CD4-positive, alpha-beta T cell treated with Interferon gamma for 1 hour (primary cell): Measurements from ENCODE around the gene PEMT.

Experiments used
- DNase-seq: peaks from one replicate; pipeline ENCODE4 v3.0.0-alpha.2; 2020

PEMT gene

DNA sequence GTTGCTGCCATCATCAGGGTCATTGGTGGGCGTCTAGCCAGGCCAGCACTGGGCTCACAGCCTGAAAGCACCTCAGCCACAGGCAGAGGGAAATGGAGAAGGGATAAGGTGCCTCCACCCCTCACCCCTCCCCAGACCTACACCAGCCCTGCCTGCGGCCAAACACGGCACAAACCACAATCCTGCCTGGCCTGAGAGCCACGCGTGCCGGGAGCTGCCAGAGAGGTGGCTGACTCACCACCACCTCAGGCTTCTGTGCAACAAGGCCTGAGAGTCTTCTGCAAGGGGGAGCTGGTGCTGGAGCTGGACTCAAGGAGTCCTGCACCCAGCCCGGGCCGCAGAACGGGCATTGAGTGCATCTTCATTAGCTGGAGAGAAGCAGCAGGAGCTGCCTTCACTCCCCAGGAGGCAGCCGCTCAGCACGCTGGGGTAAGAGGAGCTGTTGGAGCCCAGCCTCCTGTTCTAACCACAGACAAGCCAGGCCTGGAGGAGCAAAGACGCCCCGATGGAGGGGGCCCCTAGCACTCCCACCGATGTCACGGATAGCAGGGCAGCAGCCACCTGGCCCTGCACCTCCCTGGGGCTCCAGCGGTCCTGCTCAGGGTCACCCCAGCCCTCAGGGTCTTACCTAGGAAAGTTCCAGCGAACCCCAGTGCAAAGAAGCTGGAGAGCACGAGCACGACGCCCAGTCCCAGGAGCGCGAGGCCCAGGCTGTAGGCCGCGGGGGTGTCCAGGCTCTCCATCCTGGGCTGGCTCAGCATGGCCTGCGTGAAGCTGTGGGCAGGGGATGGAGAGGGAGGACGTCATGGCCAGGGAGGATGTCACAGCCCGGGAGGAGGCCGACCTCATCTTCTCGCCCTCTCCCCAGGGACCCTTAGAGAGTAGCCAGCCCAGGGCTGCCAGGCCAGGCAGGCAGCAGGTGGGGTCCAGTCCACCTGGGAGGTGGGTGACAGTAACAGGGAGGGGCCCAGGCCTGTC, 79.3 kb downstream of the PEMT start:
- DNase-seq: no peak

DNA sequence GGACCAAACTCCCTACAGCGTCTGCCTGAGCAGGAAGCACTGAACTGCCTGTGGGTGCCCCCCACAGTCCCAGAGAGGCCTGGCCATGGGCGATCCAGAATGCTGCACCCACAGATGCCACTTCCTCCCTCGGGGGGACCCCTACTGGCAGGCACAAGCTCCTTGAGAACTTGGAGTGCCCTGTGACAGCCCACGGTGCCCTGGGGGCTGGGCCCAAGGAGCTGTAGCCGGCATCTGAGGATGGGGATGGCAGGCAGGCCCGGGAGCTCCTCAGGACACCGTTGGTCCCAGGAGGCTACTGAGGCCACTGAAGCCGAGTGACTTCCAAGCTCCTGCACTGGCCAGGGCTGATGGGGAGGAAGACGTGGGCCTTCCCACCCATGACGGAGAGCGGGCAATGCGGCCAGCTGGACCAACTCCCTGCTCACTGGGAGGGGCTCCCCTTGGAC, 80.2 kb downstream of the PEMT start:
- DNase-seq: no peak

DNA sequence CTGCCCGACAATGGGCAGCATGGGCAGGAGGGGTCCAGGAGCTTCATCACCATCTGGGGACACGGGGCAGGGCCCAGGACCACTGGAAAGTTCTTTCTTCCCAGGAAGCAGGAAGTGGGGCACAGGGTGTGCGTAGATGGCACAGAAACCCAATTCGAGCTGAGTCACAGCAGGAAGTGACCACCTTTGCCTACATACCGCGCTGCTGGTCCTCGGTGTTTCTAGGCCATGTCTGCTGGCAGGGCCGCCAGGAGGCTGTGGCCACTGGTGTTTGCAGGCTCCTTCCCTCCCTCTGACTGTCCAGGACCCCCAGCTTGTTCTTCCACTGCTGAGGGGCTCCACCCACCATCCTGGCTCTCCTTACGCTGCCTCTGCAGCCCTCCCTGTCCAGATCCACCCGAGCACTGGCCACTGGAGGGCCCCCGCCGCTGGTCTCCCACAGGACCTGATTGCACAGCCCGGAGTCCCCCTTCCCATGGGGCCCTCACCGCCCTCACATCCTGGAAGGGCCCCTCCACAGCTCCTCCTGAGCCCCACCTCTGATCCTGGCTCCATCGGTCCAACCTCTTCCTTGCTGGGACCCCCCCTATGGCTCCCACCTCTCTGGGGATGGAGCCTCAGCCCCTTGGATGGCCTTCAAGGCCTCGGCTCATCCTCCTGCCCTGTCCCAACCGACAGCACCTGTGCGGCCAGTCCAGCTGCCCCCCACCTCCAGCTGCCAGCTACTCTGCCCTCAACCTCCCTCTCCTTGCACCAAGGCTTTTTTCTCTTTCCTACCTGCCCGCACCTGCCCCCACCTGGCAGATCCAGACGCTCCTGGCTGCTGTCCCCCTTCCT, 80.8 kb downstream of the PEMT start:
- DNase-seq: no peak

DNA sequence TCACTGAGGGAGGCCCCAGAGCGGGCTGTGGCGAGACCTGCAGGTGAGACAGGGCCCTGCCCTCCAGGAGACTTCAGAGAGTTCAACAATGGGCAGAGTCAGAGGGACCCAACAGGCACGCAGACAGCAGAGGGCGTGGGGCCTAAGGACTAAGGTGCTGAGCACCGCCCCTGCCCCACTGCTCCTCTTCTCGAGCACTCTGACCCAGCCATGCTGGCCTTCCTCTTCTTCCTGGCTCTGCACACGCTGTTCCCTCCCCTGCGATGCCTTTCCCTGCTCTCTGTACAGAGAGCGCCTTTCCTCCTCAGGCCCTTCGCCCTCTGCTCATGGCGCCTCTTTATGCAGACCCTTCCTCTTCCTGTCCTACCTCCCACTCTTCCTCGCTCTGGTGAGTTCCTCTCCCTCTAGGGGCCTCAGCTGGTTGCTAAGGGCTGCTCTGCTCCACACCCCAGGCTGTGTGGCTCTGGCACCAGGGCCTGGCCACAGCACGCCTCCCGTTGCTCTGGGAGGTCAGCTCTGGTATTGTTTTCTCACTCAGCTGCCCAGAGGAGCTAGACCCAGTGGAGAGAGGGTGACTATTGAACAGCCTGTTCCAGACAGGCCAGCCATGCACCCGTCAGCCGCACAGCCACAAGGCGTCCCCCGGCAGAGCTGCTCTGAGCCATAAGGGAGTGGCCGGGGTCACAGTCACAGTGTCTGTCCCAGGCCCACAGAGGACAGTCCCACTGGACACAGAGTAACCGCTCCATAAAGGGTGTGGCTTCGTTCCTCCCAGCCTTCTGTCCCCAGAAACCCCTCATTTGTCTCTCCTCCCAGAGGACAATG, 81.7 kb downstream of the PEMT start:
- no peak for DNase-seq

DNA sequence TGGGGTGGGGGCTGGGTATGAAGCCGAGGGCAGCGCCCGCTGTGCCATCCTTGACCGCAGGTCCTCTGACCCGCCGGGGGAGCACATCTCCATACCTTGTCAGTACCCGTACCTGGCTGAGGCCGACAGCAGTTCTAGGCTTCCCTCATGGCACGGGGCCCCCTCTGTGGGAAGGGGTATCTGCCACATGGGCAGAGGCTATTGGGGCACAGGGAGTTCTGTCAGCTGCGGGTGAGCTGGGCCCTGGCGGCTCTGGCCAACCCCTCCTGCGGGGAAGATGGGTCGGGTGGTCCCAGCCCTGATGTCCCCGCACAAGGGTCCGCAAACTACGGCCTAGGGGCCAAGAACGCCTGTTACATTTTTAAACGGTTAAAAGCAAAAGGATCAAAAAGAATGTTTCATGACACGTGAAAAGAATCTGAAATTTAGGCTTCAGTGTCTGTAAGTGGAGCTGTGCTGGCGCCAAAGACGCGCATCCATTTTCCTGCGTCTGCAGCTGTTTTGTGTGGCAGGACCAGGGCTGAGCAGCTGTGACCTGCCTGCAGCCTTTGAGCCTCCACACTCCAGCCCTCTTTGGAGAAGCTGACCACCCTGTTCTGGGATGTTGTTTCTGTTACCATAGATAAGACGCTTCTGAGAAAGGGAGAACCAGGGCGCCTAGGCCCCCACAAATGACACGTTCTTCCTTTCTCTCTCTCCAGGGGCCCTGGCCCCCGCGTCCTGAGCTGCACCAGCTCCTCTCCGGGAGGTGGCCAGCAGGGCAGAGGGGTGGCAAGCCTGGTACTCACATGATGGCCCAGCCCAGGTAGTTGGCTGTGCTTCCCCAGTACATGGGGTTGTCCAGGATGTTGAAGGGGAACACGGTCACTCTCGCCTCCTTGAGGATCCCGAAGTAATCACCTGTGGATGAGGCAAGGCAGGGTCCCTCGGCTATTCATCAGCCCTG, 82.6 kb downstream of the PEMT start:
- DNase-seq: no peak

DNA sequence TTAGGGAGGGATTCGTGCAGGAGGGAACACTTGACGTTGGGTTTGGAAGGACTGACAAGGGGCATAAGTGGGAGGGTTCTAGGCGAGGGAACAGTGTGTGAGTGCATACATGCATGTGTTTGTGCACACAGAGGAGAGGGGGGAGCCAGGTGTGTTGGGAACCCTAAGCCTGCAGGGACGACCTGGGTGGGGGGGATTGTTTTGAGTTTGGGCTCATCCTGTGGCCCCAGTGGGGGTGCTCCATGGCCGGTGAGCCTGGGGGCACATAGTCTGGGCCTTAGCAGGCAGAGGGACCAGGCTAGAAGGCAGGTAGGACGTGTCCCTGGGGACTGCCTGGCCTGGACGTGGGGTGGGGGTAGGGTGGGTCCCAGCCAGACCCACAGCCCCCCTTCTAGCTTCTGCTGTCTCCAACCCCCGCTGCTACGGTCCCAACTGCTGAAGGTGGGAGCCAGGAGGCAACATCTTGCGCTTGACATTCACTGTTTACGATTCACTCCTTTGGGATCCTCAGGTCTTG, 83.4 kb downstream of the PEMT start:
- no peak for DNase-seq

DNA sequence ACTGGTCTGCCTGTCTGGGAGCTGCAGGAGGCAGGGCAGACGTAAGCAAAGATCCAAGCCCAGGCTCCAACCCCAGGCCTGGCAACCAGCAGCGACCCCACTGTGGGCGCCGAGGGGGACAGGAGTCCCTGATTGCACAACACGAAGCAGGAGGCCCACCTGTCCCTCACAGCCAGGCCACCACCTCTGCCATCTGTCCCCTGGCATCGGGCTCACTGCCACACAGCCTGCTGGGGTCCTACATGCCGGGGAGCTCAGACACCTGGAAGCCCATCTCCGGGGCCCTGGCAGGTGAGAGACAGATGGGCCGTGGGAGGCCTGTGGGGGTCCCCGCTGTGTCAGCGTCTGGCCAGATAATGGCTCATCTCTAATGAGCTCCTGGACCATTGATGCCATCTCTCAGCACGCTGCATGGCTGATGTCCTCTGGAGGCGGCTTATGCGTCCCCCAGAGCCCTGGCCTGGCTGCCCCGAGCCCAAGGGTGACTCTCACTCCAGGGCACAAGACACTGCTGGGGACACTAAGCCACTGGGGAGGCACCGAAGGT, 84.0 kb downstream of the PEMT start:
- no peak for DNase-seq

DNA sequence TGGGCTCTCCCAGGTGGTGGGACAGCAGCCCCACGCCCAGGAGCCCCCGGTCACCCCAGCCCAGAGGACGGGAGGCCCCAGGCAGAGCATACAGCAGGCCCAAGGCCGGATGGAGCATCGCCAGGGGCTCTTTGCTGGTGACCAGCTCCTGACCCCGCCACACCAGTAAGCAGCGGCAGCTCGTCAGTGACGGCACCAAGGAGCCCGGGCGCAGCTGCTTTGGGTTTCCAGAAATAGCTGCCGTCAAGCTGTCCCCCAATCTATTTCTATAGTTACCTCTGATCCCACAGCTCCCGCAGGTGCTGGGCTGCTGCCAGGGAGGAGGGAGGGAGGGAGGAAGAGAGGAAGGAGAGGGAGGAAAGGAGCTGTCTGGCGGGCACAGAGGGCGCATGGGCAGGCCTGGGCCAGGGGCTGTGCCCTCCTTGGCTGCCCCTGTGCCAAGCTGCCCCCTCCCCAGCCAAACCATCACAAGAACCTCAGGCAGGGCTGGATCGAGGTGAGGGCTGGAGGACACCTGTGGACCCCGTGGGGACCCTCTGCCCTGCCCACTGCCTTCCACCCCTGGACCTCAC, 84.5 kb downstream of the PEMT start:
- no peak for DNase-seq

DNA sequence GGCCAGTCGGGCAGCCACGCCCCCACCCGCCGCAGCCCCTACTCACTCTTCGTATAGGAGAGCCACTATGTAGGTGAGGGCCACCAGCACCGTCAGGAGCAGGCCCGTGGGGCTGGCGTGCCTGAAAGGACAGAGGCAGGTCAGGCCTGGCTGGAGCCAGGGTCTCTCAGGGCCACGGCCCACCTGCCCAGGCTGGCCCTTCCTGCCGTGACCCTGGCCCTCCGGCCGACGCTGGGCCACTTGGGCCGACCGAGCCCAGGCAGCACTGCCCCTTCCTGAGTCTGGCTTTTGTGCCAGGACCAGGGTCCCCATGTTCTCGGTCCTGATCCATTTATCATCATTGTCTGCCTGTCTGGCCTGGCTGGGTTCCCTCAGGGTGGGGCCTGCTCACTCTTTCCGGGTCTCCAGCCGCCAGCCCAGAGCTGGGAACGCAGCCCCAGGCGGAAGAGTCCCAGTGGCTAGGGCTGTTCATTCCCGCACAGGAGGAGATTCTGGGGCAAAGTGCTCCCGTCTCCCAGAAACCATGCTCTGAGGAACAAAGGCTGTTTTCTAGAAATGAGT, 85.2 kb downstream of the PEMT start:
- DNase-seq: no peak

DNA sequence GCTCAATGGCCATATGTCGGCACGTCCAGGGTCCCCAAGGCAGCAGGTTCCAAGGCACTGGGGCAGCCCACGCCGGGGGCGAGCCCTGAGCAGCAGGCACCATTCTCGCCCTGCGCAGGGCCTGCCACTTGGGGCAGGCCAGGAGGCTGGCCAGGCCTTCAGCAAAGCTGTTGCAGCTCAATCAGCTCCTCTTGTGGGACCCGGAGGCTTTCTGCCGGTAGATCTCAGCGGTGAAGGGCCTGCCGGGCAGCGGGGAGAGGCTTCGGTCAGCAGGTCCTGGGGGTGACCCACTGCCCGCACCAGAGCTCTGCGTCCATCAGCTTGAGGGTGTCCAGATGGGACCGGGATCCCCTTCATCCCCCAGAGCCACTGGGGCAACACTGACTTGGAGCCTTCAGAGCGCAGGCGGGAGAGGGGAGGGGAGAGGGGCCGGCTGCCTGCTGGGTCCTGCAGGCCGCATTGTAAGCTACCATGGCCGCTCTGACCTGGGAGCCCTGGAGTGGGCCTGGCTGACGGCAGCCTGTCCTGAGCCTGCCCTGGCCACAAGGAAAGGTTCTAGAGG, 85.8 kb downstream of the PEMT start:
- no peak for DNase-seq

DNA sequence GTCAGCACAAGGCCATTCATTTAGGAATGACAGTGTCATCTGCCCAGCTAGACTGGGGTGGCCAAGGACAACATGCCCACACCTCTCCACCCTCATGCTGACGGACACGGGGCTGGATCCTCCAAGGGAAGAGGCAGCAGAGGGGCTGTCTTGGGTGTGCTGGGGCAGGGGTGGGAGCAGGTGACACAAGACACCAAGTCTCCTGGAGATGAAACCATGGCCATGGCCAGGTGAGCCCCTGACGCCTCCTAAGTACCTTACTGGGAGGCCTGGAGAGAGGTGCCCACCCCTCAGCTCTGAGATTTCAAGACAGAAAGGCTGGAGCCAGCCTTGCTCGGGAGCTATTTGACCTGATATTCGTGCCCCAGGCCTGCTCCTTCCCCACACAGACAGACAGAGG, 86.4 kb downstream of the PEMT start:
- no peak for DNase-seq

DNA sequence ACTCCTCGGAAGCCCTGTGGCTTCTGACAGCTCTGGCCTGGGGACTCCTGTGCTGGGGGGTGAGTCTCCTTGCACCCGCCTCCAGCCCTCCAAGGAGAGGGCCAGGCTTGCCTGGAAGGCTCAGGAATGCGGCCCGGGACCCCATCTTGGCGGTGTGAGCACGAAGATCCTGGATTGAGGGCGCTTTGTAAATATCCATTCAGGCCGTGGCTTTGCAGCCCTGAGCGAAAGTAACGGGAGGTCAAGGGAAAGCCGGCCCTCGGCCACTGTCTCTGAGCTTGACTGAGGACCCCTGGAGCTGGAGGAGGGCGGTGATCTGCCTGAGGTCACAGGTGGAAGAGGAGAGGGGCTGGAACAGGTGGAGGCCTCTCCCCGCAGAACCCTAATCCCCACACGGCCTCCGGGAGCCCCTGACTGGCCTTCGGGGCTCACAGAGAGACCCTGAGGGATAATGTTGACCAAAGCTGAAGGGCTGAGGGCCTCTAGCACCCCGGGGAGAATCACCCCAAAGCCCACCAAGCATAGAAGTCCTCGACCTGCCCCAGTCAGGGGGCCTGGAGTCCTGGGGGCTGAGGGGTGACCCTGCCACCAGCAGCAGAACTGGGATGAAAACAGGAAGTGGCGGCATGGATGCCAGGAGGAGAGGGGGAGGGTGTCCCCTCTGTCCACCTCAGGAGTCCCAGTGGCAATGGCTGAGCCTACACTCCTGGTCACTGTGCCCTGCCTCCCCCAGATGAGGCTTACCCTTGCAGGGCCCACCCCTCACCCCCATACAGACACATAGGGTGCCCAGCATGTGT, 87.0 kb downstream of the PEMT start:
- DNase-seq: no peak

DNA sequence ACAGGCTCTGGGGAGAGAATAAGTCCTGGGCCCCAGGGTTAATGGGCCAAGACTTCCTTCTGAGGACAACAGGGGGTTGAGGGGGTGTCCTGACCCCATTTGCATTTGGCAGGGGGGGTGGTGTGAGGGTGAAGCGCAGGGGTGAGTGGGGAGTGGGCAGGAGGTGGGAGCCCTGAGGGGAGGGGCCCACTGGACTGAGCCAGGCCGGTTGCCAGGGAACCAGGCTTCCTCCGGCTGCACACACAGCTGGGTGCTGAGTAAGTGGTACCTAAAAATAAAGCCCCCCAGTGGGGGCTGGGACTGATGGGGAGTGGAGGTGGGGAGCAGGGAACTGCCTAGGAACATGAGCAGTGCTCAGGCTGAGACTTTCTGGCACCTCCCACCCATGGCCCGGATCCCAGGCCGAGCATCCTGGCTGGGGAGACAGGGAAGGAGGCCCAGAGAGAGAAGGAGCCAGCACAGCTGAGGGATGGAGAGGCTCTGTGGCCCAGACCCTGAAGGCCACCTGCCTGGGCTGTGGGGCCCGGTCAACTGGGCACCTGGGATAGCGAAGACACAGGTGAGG, 87.9 kb downstream of the PEMT start:
- no peak for DNase-seq

DNA sequence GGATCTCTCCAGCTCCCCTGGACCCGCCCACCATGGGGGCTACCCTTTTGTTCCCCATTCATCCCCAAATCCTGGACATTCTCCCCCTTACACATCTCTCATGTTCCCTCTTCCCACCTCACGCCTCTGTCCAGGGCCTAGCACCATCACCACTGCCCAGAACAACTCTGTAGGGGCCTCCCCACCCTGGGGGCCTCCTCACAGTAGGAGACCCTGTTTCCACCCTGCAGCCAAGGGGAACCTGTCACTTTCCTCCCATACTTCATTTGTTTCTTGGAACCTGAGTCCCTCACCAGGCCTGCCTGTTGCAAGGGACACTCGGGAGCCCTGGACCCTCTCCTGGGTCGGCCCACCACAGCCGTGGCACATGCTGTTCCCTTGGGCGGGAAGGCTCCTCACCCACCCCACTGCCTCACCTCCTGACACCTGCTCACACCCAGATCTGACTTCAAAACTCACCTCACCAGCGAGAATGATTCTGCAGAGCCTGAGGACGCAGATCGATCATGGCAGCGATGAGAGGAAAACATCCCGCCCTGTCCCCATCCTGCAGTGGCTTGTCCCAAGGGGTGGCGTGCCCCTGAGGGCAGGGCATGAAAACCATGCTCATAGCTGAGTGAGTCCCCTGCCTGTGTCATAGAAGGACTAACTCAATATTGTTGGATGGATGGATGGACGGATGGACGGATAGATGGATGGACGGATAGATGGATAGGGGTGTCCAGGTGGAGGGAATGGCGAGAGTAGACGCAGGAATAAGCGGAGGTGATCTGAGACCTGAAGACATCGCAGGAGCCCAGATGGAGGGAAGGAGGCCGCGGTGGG, 88.6 kb downstream of the PEMT start:
- no peak for DNase-seq

DNA sequence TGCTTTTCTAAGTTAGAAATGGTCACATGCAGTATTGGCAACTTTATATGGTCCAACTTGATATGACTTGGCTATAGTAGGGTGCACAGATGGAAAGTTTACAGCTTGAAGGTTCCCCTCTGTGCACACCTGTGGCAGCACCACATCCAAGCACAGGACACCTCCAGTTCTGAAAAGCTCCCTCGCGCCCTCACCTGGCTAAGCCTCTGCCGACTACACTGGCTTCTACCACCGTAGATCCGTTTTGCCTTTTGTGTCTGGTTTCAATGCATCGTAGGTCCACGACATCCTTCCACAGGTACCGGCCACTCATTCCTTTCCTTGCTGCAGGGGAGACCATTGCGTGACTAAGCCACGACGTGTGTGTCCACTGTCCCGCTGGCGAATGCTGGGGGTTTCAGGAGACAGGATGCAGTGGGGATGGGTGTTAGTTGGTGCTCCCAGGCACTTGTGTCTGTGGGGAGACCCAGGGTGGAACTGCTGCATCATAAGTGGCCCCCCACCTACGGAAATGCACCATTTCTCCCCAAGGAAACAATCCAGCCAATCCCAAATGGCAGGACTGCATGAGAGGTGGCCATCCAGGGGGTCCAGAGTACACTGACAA, 90.4 kb downstream of the PEMT start:
- no peak for DNase-seq

DNA sequence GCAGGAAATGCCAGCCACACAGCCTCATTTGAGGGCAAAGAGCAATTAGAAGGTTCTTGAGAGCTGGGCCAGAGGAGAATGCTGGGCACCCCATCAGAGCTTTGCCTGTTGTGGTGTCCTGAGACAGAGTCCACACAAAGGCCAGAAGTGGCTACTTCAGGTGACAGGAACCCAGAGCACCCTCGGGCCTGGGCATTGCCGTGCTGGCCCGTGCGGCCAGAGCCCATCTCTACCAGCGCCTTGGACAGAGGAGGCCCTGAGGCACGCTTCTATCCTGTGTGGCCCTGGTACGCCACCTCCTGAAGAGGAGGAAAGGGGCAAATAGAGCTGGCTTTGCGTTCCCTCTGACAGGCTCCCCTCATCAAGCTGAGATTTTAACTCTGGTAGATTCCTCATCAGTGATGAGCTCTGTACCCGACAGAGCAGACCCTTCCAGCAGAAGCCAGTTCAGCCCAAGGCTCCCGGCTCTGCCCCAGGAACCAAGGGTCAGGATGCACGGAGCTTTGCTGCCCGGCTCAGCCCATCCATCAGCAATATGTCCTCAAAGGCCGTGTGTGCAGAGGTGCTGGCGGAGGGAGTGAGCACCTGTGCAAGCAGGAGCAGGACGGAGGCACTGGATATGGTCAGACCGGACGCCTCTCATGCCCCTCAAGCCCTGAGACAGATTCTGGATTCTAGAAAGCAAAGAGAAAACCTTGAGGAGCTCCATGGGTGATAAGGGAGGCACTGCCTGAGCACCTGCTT, 91.9 kb downstream of the PEMT start:
- DNase-seq: no peak
